ENCODE results near the gene PACRG.

PACRG gene

GRCh38 chr6:163036160-163036645, 308.4 kb downstream of the PACRG start:
- Histone ChIP-seq H3K4me3 (no peak overlapping the region), H3K9me3 (no peaks in the 10 kb centered on the region), H3K36me3 (no peaks in the 10 kb centered on the region), H3K4me1 (no peaks in the 10 kb centered on the region), H3K27ac (no peak overlapping the region), H3K27me3 (no peaks in the 10 kb centered on the region)
- no peak for TF ChIP-seq CTCF (IDR thresholded peaks at IDR 0.05)
- intact Hi-C loops (cut with DNase I; ENCODE audit: low total_unique reads), result no loop called here
- DNase-seq, result no peak

GRCh38 chr6:163038317-163038716, 310.5 kb downstream of the PACRG start:
- Histone ChIP-seq H3K36me3 (no peaks in the 10 kb centered on the region), H3K27me3 (no peaks in the 10 kb centered on the region), H3K4me3 (no peak overlapping the region), H3K4me1 (no peaks in the 10 kb centered on the region), H3K9me3 (no peaks in the 10 kb centered on the region), H3K27ac (no peak overlapping the region)
- intact Hi-C loops (cut with DNase I; ENCODE audit: low total_unique reads), result no loop called here
- no peak for TF ChIP-seq CTCF (IDR thresholded peaks at IDR 0.05)
- DNase-seq, result no peak

GRCh38 chr6:163048345-163048744, 320.6 kb downstream of the PACRG start:
- no peak overlapping the region for H3K27ac ChIP-seq
- TF ChIP-seq CTCF (IDR thresholded peaks at IDR 0.05), result no peak
- intact Hi-C loops (cut with DNase I; ENCODE audit: low total_unique reads), result no loop called here
- H3K36me3 ChIP-seq, result no peaks in the 10 kb centered on the region
- DNase-seq, result no peak
- no peak overlapping the region for H3K4me3 ChIP-seq
- no peaks in the 10 kb centered on the region for H3K4me1 ChIP-seq
- no peaks in the 10 kb centered on the region for H3K27me3 ChIP-seq
- no peaks in the 10 kb centered on the region for H3K9me3 ChIP-seq

GRCh38 chr6:163053667-163054344, 326.0 kb downstream of the PACRG start:
- no peak for DNase-seq

GRCh38 chr6:163054641-163055040, 326.9 kb downstream of the PACRG start:
- no peak for TF ChIP-seq CTCF (IDR thresholded peaks at IDR 0.05)
- no peak for DNase-seq
- intact Hi-C loops (cut with DNase I; ENCODE audit: low total_unique reads), result no loop called here
- no peaks in the 10 kb centered on the region for H3K4me1 ChIP-seq
- H3K27me3 ChIP-seq, result no peaks in the 10 kb centered on the region
- H3K4me3 ChIP-seq, result no peak overlapping the region
- no peaks in the 10 kb centered on the region for H3K36me3 ChIP-seq
- peaks cover 0 to 14% (median 0%) of the 10 kb centered on the region in 3 donors for H3K9me3 ChIP-seq
- no peak overlapping the region for H3K27ac ChIP-seq

More at GRCh38 chr6:163053667-163054344, 326.0 kb downstream of the PACRG start:
- Histone ChIP-seq H3K4me3 (no peak overlapping the region), H3K27ac (no peak overlapping the region), H3K9me3 (peaks cover 0 to 7% (median 0%) of the 10 kb centered on the region in 3 donors), H3K27me3 (no peaks in the 10 kb centered on the region), H3K36me3 (no peaks in the 10 kb centered on the region), H3K4me1 (no peaks in the 10 kb centered on the region)
- no peak for TF ChIP-seq CTCF (IDR thresholded peaks at IDR 0.05)
- intact Hi-C loops (cut with DNase I; ENCODE audit: low total_unique reads), result no loop called here
